ENCODE results near the gene MRPL12. TPM values are rescaled to one million over a fixed set of nuclear protein-coding genes. Genes with fewer than 3 reads are reported as not detected.

The MRPL12 gene
- total RNA-seq, 1 experiment from 2014 or later: 139 TPM

- Mint-ChIP-seq H3K27me3 (ENCODE audit: low read depth) (no peaks in the 10 kb centered on the region), H3K4me1 (peaks cover 19% of the 10 kb centered on the region), H3K36me3 (no peaks in the 10 kb centered on the region), H3K9me3 (no peaks in the 10 kb centered on the region), H3K4me3 (no peak overlapping the region), H3K27ac (no peak overlapping the region)
- TF ChIP-seq ZNF263 (CRISPR knock-in tag; IDR thresholded peaks at IDR 0.05; ENCODE audit: low read depth) (no peak), GABPB1 (CRISPR knock-in tag; IDR thresholded peaks at IDR 0.05) (peak; percentile 89), ZNF671 (CRISPR knock-in tag; IDR thresholded peaks at IDR 0.05) (no peak), ZNF121 (CRISPR knock-in tag; IDR thresholded peaks at IDR 0.05) (no peak)
- ChIA-PET CTCF (no interaction called here), POLR2A (no interaction called here)
- DNase-seq (ENCODE audit: low spot score) (no peak), ATAC-seq (no peak; the same call in 1 of the 2 replicates)
These were observed 24.3 kb downstream of the MRPL12 start for GRCh38 chr17:81727324-81728031.

DNA sequence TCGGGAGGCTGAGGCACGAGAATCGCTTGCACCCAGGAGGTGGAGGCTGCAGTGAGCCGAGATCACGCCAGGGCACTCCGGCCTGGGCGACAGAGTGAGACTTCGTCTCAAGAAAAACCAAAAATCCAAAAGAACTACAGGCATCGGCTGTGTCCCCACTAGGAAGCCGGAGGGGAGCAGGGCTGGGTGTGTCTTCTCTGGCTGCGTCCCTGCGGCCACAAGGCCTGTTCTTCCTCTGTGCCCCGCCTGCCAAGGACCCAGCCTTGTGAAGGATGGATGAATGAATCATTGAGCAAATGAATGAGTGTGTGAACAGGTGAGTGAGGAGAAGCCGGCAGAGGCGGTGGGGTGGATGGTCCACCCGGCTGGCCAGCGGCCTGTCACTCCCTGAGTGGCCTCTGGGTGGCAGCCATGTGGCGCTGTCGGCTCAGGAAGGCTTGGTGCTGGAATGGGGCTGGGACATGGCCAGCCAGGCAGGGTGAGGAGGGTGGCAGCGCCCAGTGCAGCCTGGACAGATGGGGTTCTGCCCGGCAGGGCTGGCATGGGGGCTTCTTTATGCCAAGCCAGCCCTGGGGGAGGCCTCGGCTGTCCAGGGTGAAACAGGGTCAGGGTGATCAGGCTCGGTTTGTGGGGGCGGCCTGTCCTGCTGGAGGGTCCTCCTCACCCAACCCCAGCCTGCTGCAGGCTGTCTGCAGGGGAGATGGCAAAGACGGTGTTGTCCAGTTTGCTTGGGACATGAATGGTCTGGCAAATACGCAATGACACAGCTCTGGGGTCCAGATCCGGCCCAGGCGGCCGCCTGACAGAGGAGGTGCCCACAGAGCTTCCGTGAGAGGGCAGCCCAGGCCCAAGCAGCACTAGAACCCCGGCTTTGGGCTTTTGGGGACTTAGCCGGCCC lies 30.6 kb downstream of the MRPL12 start:
- ChIA-PET POLR2A (no interaction called here), CTCF (interaction anchor here (0.6 to 1.4 kb wide), 6 partner anchors 66 to 250 kb away, joined by 3 to 6 read pairs (median 4); no protein-coding TSS in a partner anchor)
- Mint-ChIP-seq H3K4me3 (no peak overlapping the region), H3K4me1 (peaks cover 24% of the 10 kb centered on the region), H3K9me3 (no peaks in the 10 kb centered on the region), H3K27me3 (ENCODE audit: low read depth) (no peaks in the 10 kb centered on the region), H3K36me3 (no peaks in the 10 kb centered on the region), H3K27ac (no peak overlapping the region)
- DNase-seq (ENCODE audit: low spot score) (peak; percentile 89), ATAC-seq (peak; percentile 85)
- no peak for TF ChIP-seq ZNF281 (CRISPR knock-in tag; IDR thresholded peaks at IDR 0.05)
- TF ChIP-seq ZNF219 (CRISPR knock-in tag; IDR thresholded peaks at IDR 0.05; ENCODE audit: borderline replicate concordance): no peak
- TF ChIP-seq IRF1 (CRISPR knock-in tag; IDR thresholded peaks at IDR 0.05): no peak
- TF ChIP-seq ATF2 (CRISPR knock-in tag; IDR thresholded peaks at IDR 0.05; ENCODE audit: borderline replicate concordance, low read depth): no peak
- TF ChIP-seq GTF2I (CRISPR knock-in tag; conservative IDR thresholded peaks at IDR 0.05): no peak
- no peak for TF ChIP-seq ZNF423 (CRISPR knock-in tag; IDR thresholded peaks at IDR 0.05)
- peak; percentile 95 for TF ChIP-seq CTCF (IDR thresholded peaks at IDR 0.05)
- no peak for TF ChIP-seq NFE2L1 (CRISPR knock-in tag; IDR thresholded peaks at IDR 0.05)
- TF ChIP-seq HMGXB4 (CRISPR knock-in tag; IDR thresholded peaks at IDR 0.05): 0 out of 2 replicates have a peak, but pooled peaks have one; percentile 31
- TF ChIP-seq ESRRA (CRISPR knock-in tag; IDR thresholded peaks at IDR 0.05; ENCODE audit: borderline replicate concordance): 0 out of 2 replicates have a peak, but pooled peaks have one; percentile 33
- no peak for TF ChIP-seq OVOL2 (CRISPR knock-in tag; IDR thresholded peaks at IDR 0.05; ENCODE audit: borderline replicate concordance)
- TF ChIP-seq ZNF532 (CRISPR knock-in tag; IDR thresholded peaks at IDR 0.05; ENCODE audit: borderline replicate concordance): no peak
- TF ChIP-seq, protein P1, sequence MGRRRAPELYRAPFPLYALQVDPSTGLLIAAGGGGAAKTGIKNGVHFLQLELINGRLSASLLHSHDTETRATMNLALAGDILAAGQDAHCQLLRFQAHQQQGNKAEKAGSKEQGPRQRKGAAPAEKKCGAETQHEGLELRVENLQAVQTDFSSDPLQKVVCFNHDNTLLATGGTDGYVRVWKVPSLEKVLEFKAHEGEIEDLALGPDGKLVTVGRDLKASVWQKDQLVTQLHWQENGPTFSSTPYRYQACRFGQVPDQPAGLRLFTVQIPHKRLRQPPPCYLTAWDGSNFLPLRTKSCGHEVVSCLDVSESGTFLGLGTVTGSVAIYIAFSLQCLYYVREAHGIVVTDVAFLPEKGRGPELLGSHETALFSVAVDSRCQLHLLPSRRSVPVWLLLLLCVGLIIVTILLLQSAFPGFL (CRISPR knock-in tag; IDR thresholded peaks at IDR 0.05; ENCODE audit: borderline replicate concordance): no peak

Data from WTC11 (cell line).